ENCODE data around the gene DNAH6.
"Not testable (repeated sequence)": the region's sequence is repeated elsewhere in the genome, so short reads cannot be mapped to it uniquely, and the experiment has no call there.

DNAH6 gene

DNA sequence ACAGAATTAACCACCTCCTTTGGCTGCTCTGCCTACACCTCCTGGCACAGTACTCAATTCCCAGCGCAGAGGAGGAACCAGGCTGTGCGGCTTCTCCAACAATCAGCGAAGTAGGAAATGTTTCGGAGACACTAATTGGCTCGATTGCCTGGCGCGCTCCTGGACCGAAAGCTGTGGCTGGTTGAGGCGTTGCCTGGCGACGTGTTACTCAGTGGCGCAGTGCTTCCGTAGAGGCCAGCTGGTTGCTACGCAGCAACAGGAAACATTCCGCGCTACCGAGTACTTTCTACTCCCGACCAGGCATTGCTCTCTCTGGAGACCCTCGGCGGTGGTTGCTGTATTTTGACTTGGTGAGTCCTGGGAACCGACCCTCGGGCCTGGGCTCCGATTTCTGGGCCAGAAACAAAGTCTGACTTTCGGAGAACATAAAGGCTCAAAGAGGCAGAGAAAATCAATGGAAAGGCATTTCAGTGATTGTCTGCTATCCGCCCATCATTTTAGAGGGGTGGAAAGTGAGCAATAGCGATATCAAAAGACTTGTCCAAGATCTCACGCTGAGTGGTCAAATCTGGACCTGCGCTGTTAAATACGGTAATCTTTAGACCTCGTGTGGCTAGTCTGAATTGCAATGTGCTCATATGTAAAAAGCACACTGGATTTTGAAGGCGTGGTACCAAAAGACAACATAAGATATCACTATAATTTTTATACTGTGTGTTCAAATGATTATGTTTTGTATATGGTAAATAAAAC is at the start of gene DNAH6:
DNAH6 (plus strand) TSS at position 265 of the 753 bp plus-strand sequence. CDS start 1,329 bp downstream, outside the sequence.
- peak; percentile 62 for DNase-seq (ENCODE audit: low read depth in 1 of 2, low spot score in 1 of 2)

- no peak for DNase-seq (ENCODE audit: low read depth in 1 of 2, low spot score in 1 of 2)
Measured at GRCh38 chr2:84467389-84467788, 48.9 kb upstream of the DNAH6 start.

DNA sequence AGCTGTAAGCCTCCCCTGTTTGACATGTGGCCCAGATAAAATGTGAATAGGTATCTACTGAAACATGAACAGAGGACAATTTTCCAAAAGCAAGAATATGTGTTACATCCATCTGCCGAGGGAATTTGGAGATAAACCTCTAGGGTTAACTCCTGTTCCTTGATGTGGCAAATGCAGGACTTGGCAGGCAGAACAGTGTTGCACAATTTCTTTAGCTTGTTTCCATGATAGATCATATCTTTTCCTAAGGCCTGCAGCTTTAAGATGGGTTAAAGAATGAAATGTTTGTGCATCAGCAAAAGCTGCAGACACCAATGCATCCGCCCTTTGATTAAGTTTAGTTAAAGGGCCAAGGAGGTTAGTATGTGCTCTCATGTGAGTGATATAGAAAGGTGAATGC is 43.9 kb upstream of the DNAH6 start:
- not testable (repeated sequence) for DNase-seq (ENCODE audit: low read depth in 1 of 2, low spot score in 1 of 2)

DNA sequence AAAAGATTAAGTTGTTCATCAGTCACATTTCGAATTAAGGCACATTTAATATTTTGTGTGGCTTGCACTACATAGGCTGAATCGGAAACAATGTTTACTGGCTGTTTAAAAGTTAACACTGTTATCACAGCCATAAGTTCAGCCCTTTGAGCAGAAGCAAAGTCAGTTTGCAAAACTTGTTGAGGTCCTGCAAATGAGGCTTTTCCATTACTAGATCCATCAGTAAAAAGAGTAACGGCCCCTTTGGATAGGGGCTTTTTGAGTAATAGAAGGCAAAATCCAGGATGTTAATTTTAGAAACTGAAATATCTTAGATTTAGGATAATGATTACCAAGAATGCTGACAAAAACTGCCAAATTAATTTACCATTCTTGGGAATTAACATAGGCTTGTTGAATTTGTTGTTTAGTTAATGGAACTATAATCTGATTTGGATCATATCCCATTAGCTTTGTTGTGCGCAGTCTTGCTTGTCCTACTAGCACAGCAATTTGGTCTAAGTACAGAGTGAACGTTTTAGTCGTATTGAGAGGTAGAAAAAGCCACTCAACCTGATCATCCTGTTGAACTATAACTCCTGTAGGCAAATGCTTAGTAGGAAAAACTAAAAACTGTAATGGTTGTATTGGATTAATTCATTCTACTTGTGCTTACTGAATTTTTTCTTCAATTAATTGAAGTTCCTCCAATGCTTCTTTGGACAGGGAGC is 43.3 kb upstream of the DNAH6 start:
- no peak for DNase-seq (ENCODE audit: low read depth in 1 of 2, low spot score in 1 of 2)

DNA sequence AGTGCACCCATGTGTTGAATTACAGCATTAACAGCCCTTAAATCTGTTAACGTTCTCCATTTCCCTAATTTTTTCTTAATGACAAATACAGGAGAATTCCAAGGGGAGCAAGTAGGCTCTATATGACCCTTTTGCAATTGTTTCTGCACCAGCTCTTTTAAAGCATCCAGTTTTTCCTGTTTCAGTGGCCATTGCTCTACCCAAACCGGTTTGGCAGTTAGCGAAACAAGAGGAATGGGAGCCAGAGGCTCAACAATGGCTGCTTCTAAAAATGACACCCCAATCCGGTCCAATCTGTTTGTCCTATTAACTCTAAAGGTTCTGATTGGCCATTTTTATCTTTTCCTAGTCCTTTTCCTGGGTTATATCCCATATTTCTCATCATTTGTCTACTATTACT is 42.1 kb upstream of the DNAH6 start:
- no peak for DNase-seq (ENCODE audit: low read depth in 1 of 2, low spot score in 1 of 2)

GRCh38 chr2:84477886-84478285 is 38.4 kb upstream of the DNAH6 start:
- DNase-seq (ENCODE audit: low read depth in 1 of 2, low spot score in 1 of 2), result no peak

DNA sequence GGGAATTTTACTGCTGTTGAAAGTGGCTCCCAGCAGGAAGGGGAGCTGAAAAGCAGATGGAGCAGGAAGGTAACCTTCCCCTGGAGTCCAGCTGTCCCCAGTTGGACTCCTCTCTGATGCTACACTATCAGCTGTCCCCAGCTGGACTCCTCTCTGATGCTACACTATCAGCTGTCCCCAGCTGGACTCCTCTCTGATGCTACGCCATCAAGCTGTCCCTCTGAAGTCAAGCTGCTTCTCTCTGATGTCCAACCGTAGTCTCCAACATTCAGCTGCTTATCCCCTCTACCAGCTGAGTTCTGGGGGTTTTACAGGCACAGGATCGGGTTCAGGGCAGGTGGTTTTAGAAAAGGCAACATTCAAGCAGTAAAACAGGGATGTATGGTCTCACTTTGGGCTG is 37.4 kb upstream of the DNAH6 start:
- DNase-seq (ENCODE audit: low read depth in 1 of 2, low spot score in 1 of 2), result no peak

- no peak for DNase-seq (ENCODE audit: low read depth in 1 of 2, low spot score in 1 of 2)
Measured at GRCh38 chr2:84481702-84482101, 34.6 kb upstream of the DNAH6 start.

DNA sequence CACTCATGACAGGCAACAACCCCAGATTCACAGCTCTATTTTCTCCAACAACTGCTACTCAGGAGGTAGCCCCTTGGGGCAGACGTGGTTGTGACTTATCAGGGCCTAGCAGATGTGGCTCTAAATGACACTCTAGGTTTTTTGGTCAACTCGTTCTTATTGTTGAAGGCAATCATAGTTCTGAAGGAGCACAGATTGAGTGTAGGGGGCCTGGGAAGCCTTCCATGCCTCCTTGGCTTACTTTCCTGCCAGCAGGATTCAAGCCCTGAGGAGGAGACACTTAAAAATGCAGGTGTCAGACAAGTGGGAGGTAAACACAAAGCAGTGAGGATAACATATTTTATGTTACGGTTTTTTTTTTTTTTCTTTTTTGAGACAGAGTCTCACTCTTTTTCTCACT is 33.7 kb upstream of the DNAH6 start:
- no peak for DNase-seq (ENCODE audit: low read depth in 1 of 2, low spot score in 1 of 2)

GRCh38 chr2:84483320-84483719 is 33.0 kb upstream of the DNAH6 start:
- DNase-seq (ENCODE audit: low read depth in 1 of 2, low spot score in 1 of 2), result no peak

DNA sequence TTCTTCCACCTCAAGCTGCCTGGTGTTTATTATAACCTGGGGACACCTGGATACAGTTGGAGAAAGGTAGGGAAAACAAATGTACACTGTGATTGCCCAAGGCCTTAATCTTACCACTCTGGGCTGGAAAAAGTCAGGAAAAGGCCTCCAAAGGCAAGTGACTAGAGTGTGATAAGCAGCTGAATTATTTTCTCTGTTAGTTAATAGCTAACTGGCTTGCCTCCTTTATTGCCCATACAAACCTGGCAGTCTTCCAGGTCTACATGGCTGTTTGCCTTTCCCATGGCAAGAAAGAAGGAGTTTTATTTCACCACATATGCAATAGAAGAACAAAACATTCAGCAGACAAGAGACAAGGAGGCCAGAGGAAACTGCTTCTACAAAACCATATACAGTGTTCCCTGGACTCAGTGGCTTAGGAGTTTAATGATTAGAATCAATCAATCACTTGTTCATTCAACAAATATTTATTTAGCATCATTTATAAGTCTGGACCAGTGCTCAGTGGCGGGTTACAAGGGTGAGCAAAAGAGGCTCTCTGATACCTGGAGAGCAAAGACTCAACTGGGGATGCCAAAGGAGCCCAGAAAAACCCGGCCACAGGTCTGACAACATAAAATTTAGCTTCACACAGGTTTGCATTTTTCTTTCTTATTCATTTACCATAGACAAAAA is 29.7 kb upstream of the DNAH6 start:
- DNase-seq (ENCODE audit: low read depth in 1 of 2, low spot score in 1 of 2), result no peak

DNA sequence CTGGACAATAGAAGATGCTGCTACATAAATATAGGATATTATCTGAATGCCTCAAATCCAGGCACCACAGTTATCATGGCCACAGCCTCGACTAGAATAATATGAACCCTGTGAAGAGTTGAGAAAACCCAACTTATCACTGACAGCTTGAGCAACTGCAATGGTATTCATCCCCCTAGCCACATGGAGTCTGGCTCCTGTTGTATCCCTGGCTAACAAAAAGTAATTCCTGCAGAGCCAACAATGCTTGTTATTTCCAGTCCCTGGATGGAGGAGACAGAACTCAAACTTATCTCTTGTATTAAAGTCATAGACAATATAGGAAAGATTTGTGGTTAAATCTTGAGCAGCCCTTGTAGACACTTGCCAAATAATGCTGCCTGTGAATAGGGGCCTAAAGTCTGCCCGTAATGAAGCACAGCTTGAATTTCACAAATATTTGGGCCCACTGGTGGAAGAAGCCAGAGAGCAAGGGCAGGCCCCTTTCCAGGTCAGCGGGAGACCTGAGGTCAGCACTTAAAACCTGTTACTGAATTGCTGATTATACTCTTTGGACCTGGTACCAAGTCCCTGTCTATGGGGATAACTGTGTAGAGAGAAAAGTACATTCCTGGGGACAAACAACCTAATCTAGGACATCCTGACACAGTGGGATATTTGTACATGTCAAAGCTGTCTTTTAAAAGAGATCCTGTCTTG is 28.9 kb upstream of the DNAH6 start:
- no peak for DNase-seq (ENCODE audit: low read depth in 1 of 2, low spot score in 1 of 2)

DNA sequence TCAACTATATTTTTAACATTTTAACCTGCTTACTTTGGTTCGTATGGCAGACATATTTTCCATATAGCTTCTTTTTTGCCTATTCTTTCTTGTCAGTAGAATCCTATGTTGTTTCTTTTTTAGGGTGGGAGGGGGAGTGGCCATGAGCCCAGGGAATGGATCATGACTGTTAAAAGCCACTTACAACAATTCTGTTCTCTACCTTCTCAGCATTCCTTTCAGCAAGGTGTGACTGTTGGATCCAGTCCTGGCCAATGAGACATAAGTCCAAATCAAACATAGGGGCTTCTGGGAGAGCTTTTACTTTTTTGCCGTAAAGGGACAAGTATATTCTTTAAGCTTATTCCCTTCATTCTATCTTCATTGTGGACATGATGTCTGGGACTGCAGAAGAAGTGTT is 25.0 kb upstream of the DNAH6 start:
- DNase-seq (ENCODE audit: low read depth in 1 of 2, low spot score in 1 of 2), result no peak

DNA sequence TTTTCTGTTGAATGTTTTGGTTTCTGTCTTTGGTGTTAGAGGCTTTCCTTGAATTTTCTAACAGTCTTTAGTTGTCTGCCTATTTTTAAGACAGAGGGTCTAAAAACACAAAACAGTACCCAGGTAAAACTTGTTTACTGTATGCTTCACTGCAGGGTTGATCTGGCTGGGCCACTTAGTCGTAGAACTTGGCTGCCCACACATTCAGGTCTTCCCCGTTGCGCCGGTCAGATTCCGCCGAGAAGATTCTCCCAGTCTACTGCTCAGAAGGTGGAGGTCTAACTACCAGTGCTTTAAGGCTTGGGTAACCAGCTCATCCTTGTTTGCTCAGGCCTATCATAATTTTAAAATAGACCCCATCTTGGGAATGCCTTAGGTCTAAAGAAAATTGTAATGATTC is 24.6 kb upstream of the DNAH6 start:
- no peak for DNase-seq (ENCODE audit: low read depth in 1 of 2, low spot score in 1 of 2)

DNA sequence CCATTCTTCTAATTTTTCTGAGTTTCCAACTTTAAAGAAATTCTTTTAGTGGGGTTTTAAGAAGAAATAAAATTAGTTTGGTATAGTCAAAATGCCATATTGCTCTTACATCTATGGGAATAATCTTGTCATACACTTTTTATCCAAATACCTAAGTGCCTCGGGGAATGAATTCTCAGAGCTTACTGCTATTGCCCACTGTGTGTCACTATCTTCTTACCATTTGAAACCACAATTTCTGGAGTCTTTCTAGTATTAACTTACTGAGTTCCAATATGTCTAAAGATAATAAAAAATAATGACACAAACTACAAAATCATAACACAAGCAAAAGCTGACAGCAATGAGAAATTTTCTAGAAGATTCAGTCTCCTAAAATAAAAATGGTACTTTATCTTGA is 23.7 kb upstream of the DNAH6 start:
- DNase-seq (ENCODE audit: low read depth in 1 of 2, low spot score in 1 of 2), result no peak

- DNase-seq (ENCODE audit: low read depth in 1 of 2, low spot score in 1 of 2), result no peak
Measured at GRCh38 chr2:84493514-84493913, 22.8 kb upstream of the DNAH6 start.

DNA sequence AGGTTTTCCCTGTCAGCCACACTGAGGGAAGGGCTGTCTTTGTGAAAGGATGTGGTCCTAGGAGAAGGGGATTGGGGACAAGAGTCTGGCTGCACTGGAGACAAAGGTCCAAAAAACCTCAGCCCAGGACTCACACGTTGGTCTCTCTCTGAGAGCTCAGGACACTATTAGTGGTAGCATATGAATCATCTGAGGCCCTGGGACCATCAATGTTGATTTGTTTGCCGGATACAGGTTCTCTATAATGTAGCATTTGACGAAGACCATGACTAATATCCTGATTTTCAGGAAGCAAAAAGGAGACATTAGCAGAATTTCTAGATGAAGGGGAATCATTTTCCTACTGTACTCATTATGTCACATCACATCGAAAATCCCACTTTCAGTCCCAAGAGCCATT is 22.2 kb upstream of the DNAH6 start:
- DNase-seq (ENCODE audit: low read depth in 1 of 2, low spot score in 1 of 2), result no peak

- no peak for DNase-seq (ENCODE audit: low read depth in 1 of 2, low spot score in 1 of 2)
Measured at GRCh38 chr2:84495539-84496146, 20.7 kb upstream of the DNAH6 start.

- DNase-seq (ENCODE audit: low read depth in 1 of 2, low spot score in 1 of 2), result no peak
Measured at GRCh38 chr2:84496386-84496785, 19.9 kb upstream of the DNAH6 start.

DNA sequence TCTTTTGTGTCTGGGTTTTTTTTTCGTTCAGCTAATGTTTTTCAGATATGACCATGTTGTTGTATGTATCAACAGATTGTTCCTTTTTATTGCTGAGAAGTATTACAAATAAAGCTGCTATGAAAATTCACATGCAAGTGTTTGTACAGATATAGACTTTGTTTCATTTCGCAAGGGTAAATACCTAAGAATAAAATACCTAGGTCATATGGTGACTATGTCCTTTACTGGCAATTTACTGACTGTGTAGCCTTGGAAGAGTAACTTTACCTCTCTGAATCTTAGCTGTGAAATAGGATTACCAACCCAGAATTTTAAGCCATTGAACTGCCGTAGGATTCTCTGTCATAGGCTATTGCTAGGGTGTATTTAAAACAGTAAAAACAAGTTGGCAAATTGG is 19.0 kb upstream of the DNAH6 start:
- no peak for DNase-seq (ENCODE audit: low read depth in 1 of 2, low spot score in 1 of 2)

- no peak for DNase-seq (ENCODE audit: low read depth in 1 of 2, low spot score in 1 of 2)
Measured at GRCh38 chr2:84498150-84498799, 18.0 kb upstream of the DNAH6 start.
